SK-N-MC (cell line): ENCODE data around the gene RYR2.

Source experiments
- EZH2 ChIP-seq: fragments of 200-600 bp; sonication (generic); IDR thresholded peaks from one replicate; pipeline ENCODE4 v1.6.1; 2017; ENCODE audit warnings: antibody characterized with exemption
- POLR2AphosphoS5 ChIP-seq: IDR thresholded peaks from 2 replicates; pipeline ENCODE4 v1.6.1; 2012; ENCODE audit warnings: mild to moderate bottlenecking, low read depth, low read length, borderline replicate concordance

DNA sequence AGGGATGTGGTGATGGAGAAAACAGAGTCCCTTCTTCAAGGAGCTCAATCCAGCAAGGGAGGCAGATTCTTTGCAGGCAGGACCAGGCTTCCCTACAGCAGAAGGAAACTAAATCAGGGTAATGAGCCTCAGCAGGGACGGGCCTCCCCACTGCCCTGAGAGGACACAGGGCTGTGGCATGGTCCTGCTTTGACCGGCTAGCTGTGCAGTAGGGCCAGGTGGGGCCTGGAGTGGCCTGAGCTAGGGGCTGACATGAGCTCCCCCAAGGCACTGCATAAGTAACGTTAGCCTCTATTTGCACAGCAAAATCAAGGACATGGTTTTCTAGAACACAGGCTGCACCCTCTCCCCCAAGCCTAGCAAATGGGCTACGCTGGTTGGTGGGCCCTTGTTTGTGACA is 162.9 kb downstream of the RYR2 start:
- TF ChIP-seq EZH2 (no peak), POLR2AphosphoS5 (no peak)
